Right lobe of liver (tissue), 4 donors: ENCODE data around the gene UBE2K.

Experiments used
- POLR2A ChIP-seq: fragments of 450-650 bp; IDR thresholded peaks from one replicate; pipeline ENCODE4 v1.6.1; 2017; ENCODE audit warnings: antibody characterized with exemption, mild to moderate bottlenecking
- TF ChIP-seq, protein P1 (sequence below), 4 donors: fragments of 200-600 bp in 3 of 4; fragments of 450-650 bp in 1 of 4; IDR thresholded peaks; one replicate each; pipeline versions ENCODE4 v1.5.1 to v1.8.0; 2016 to 2022; ENCODE audit warnings: antibody characterized with exemption in 4 of 4, mild to moderate bottlenecking in 2 of 4
- donor health status: DM: no; HTN: no; CAD: no.
- donor health status: DM: no; HTN: no; CAD: no.
- donor health status: DM: no; HTN: yes; CAD: no.

DNA sequence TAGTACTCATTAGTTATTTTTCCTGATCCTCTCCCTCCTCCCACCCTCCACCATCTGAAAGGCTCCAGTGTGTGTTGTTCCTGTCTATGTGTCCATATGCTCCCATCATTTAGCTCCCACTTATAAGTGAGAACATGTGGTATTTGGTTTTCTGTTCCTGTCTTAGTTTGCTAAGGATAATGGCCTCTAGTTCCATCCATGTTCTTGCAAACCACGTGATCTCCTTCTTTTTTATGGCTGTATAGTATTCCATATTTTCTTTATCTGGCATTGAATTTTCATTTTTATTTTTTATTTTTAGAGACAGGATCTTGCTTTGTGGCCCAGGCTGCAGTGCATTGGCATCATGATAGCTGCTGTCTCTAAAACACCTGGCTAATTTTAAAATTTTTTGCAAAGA, 11.9 kb upstream of the UBE2K start:
- TF ChIP-seq, protein P1, sequence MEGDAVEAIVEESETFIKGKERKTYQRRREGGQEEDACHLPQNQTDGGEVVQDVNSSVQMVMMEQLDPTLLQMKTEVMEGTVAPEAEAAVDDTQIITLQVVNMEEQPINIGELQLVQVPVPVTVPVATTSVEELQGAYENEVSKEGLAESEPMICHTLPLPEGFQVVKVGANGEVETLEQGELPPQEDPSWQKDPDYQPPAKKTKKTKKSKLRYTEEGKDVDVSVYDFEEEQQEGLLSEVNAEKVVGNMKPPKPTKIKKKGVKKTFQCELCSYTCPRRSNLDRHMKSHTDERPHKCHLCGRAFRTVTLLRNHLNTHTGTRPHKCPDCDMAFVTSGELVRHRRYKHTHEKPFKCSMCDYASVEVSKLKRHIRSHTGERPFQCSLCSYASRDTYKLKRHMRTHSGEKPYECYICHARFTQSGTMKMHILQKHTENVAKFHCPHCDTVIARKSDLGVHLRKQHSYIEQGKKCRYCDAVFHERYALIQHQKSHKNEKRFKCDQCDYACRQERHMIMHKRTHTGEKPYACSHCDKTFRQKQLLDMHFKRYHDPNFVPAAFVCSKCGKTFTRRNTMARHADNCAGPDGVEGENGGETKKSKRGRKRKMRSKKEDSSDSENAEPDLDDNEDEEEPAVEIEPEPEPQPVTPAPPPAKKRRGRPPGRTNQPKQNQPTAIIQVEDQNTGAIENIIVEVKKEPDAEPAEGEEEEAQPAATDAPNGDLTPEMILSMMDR (IDR thresholded peaks at IDR 0.05): no peak
- TF ChIP-seq POLR2A: no peak
